GOT3 (cell line): ENCODE data around the gene ZNF326.
"Not testable (repeated sequence)": the region's sequence is repeated elsewhere in the genome, so short reads cannot be mapped to it uniquely, and the experiment has no call there.

Source experiments
- DNase-seq: peaks from one replicate; lab custom pipeline; 2025; ENCODE audit warnings: mixed read lengths; lab: John Stamatoyannopoulos, UW

Gene ZNF326

DNA sequence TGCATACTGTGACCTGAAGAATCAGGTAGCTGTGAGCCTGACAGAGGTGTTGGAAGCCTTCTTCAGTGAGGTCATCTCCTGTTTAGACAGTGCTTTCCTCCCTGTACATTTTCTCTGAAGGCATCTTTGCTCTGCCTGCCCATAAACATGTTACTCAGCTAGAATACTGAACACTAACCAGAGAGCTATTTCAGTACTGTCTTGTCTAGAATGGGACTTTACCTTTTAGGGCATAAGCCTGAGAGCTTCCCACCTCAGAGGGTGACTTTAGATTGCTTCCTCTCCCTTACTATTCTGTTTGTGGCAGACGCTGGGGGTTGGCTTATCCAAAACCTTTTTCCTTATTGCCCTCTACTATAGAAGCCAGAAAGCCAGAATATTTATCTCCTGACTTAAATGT lies 23.3 kb upstream of the ZNF326 start:
- no peak for DNase-seq

DNA sequence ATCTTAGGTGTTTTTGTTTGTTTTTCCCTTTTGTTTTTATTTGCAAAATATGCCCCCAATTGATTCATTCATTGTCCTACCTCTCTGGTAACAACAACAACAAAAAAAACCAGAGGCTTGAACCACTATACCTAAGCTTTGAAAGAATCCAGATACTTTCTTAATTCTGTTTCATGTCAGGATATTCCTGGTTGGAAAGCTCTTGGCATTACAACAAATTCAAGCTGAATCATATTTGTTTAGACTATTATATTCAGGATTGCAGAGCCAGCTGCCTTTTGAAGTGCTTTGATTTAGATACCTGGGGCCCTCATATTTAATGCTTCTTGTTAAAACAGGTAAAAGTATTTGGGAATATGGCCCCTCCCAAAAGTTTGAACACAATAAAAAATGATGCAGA lies 22.9 kb upstream of the ZNF326 start:
- no peak for DNase-seq

DNA sequence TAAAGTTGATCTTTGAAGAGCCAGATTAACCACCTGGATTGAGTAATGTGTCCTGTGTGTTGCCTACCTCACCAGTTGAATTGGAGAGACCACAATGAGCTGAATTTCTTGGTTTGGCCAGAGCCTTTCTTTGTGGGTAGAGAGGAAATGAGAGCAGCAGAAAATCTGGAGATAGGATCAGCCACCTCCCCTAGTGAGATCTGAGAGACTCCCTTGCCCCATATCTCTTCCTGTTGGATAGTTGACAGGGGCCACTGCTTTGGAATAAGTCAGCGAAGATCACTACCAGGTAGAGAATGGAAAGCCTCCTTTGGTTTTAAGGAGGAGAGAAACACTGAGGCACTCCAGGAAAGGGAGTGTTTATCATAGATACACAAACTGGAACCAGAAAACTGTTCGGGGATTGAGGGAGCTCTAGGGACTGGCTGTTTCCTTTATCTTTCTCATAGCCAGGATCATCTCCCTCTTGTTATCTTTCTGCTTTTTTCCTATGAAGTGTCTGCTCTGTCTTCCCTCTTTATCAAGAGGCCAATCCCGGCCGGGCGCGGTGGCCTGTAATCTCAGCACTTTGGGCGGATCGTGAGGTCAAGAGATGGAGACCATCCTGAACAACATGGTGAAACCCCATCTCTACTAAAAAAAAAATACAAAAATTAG lies 21.3 kb upstream of the ZNF326 start:
- no peak for DNase-seq

DNA sequence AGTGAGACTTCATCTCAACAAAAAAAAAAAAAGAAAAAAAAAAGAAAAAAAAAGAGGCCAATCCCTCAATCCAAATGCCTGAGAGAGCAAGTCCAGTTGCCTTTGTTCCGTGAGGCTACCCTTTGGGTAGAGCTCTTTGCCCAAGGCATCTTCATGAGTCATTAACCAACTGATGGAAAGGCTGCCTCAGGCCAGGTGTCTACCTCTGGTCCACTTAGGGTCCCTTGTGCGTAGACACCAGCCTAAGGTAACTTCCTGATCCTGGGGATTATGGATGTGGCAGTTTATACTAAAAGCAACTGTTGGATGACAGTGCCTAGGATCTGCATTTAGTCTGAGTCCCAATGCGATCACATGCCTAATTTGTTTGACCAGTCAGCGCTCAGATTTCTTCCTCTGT lies 20.7 kb upstream of the ZNF326 start:
- no peak for DNase-seq

DNA sequence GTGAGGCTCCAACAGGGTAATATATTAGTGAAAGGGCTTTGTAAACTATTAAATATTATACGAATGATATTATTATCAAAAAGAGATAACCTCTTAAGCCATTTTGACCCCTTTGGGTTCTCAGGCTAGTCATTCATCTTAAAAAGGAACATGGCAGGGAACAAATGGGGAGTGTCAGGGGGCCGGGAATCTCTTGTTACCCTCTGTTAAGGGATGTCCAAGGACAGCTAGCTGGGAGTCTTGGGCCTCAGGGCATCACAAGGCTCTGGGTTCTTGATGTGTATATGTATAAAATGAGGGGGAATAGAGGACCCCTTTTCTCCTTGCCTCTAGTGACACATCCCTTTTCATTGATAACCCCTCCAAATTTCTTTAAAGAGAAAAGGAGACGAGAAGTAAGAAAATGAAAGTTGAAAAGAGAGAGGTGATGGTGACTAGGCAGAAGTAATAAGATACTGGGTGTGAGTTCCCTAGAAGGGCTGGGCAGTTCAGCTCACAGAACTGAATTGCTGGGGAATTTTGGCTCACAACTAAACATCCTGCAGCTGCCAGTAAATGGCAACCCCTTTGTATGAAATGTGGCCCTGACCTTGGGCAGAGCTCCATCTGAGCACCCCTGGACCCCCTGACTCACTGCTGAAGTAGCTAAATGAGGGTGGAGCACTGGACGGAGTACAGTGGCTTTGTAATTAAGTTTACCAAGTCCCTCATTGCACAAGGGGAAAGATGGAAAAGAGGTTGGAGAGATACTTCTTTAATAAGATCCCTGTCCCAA lies 20.0 kb upstream of the ZNF326 start:
- no peak for DNase-seq

DNA sequence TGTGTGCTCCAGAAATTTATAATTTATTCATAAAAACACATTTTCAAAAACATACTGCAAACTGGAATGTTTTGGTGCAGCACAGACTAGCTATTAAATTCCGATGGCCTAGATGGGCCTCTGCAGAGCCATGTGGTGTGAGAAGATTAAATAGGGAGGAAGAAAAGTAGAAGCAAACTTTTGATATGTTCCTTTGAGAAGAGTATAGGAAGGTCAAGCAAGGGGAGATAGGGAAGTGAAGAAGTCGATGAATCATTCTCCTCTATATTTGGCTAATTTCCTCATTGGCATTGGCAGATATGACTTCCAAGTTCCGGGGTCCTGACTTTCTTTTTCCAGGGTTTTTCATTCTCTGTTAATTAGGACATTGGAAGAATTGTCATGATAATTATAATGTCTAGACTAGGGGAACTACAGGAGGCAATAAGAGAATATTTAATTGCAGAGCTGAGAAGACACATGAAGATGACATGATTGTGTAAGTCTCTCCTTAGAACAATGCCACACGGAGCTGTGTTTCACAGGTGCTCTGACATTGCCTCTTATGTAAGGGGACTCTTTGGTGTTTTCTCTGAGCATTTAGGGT lies 19.3 kb upstream of the ZNF326 start:
- DNase-seq, result no peak

DNA sequence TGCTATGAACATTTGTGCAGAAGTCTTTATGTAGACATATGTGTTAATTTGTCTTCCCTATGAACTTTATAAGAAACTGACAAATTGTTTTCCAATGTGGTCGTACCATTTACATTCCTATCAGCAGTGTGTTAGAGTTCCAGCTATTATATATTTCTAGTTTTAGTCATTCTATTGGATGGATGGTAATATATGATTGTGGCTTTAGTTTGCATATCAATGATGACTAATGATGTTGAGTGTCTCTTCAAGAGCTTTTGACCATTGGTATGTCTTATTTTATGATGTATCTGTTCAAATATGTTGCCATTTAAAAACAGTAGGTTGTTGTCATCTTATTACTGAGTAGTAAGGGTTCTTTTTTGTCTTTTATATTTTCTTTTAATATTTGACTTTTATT lies 16.2 kb upstream of the ZNF326 start:
- no peak for DNase-seq

DNA sequence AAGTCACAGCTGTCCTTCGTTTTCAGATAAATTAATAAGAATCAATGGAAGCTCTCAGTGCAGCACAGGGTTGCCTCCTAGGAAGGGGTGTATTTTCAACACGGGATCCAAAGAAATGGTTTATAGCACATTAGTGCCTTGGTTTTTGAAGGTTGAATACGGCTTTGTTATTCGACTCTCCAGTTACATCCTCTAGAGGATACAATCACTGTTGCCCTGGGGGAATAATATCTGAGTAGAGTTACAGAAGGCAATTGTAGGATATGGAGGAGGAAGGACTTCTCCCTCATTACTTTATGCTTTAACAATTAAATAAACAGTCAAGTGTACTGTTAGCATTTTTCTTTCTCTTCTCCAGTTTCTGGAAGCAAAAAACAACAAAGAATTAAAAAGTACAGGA lies 14.3 kb upstream of the ZNF326 start:
- no peak for DNase-seq

DNA sequence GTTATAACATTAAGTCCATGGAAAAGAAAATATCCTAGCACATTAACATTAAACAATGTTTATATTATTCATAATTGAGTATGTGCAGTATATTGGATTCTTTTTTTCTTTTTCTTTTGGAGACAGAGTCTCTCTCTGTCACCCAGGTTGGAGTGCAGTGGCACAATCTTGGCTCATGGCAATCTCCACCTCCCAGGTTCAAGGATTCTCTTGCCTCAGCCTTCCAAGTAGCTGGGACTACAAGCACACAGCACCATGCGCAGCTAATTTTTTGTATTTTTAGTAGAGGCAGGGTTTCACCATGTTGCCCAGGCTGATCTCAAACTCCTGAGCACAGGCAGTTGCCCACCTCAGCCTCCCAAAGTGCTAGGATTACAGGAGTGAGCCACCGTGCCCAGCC lies 12.1 kb upstream of the ZNF326 start:
- not testable (repeated sequence) for DNase-seq

DNA sequence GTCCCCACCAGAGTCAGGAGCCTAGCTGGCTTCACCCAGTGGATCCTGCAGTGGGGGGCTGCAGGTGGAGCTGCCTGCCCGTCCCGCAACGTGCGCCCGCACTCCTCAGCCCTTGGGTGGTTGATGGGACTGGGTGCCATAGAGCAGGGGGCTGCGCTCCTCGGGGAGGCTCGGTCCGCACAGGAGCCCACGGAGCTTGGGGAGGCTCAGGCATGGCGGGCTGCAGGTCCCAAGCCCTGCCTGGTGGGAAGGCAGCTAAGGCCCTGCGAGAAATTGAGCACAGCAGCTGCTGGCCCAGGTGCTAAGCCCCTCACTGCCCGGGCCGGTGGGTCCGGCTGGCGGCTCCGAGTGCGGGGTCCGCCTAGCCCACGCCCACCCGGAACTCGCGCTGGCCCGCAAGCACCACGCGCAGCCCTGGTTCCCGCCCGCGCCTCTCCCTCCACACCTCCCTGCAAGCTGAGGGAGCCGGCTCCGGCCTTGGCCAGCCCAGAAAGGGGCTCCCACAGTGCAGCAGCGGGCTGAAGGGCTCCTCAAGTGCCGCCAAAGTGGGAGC lies 10.3 kb upstream of the ZNF326 start:
- DNase-seq, result not testable (repeated sequence)

DNA sequence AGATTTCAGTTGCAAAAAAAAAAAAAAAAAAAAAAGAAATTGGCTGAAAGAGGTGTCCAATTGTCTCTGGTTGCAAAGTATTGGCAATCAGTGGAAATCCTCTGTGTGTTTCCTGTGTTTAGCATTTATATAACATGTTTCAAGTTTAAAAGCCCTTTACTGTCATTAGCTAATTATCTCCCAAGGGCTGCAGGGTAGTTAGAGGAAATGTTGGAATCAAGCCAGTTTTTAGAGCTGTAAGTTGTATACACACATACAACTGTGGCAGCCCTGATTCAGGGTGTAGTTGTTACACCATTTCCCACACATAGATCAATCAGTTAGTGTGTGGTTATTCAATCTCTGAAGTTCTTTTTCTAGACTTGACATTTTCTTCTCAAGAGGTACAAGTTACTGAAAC lies 8.9 kb upstream of the ZNF326 start:
- no peak for DNase-seq

DNA sequence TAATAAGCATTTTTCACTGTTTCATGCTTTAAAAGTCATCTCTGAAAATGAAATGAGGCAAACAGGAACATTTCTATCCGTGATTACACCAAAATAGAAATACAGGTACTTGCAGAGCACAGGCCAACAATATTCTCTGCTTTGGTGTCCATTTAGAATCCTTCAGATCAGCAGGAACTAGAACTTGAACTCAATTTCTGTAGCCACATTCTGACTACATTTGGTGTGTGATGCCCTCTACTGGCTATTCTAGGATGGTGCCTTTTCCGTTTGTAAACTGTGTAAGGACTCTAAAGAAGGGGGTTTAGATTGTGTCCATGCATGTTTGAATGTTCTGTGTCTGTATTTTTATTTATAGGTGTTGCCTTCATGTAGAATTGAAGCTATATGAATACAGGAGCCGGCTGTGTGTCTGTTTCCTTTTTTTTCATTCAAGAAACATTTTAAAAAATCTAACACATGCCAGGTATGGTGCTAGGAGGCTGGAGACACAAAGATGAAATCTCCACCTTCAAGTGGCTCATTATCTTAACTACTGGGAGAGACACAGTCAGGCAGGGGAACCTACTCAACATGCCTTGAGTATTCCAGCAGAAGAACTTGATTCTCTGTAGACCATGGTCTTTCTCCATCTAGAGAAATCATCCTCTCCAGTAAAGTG lies 7.6 kb upstream of the ZNF326 start:
- DNase-seq, result no peak

DNA sequence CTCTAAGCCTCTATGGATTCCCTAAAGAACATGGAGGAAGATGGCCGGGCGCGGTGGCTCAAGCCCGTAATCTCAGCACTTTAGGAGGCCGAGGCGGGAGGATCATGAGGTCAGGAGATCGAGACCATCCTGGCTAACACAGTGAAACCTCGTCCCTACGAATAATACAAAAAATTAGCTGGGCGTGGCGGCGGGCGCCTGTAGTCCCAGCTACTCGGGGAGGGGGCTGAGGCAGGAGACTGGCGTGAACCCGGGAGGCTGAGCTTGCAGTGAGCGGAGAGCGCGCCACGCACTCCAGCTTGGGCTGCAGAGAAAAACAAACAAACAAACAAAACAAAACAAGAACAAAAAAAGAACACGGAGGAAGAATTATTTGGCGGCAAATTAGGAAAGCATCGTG lies 5.8 kb upstream of the ZNF326 start:
- DNase-seq, result no peak

DNA sequence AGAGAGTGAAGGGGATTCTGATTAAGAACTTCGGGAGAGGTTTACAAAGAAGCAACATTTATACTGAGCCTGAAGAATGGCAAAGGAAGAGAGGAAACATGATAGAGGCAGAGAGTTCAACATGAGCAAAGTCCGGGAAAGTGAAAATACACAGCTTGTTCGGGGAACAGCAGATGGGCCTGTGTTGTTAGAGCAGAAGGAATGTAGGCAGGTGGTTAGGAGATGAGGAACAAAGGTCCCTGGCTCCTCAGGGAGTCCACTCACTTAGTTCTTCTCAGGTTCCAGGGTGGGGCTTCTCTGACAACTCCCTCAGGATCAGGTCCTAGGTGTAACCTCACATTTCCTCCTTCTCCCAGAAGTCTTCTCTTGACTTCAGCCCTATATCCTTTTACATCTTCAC lies 5.1 kb upstream of the ZNF326 start:
- no peak for DNase-seq

DNA sequence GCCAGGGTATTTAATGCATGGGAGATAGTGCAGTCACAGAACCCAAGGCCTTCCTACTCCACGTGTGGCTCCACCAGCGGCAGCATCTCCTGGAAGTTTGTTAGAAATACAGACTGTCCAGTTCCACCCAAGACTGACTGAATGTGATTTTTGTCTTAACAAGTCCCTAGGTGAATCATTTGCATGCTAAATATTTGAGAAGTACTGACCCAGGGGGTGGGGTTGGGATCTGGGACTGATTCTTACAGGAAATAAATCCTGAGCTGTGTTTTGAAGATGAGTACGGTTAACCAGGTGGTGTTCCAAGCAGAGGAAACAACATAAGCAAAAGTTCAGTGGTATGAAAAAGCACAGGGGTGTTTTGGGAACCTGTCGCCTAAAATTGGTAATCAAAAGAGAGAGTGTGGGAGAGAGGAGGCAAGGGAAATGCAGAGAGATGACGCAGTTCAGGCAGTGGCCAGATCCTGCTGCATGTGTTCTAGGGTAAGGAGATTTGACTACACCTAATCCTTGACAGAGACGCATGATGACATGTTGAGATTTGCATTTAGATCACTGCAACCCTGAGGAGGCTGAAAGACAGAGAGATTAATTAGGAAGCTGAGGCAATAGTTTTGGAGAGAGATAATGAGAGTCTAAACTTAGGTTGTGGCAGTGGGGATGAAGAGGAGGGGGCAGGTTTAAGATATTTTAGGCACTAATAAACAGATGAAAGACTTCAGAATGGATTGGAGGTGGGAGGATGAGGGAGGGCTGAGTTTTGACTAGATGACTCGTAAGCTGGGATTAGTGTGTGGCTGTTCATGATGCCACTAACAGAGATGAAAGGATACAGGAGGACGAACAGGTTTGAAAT lies 3.7 kb upstream of the ZNF326 start:
- no peak for DNase-seq

DNA sequence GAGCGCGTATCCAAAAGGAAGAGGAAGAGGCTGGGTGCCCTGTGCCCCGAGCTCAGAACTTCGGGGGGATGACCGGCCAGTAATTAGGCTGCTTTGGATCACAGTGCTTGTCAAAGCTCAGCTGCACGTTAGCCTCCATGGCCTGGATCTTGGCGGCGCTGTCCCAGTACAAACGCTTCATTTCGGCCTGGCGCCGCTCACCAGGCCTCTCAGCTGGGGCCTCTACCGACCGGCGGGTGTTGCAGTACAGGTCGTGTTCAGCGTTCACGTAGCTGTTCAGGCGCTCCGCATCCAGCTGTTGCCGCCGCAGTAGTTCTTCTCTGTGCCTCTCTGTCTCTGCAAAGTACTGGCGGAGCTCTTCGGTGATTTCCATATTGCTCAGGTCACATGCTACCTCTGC lies 1.4 kb upstream of the ZNF326 start:
- no peak for DNase-seq

DNA sequence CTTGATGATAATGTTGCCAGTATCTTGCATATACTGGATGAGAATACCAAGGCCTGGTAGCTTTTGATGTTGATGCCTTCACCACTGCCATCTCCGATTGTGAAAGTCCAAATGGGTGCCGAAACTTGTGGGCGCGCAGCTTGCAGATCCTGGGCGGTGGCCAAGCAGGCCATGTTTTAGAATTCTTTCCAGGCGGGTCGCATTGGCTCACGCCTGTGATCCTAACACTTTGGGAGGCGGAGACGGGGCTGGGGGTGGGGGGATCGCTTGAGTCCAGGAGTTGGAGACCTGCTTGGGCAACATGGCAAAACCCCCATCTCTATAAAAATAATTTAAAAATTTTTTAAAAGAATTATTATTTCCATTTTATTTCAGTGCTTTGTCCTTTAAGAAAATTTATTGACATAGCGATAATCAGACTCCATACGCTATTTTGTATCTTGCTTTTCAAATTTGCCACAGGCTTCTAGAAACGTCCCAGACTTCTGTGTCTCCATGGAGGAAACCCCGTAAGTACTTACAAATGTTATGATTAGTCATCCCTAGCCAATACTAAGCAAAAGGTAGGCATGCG lies 592 bp upstream of the ZNF326 start:
- DNase-seq, result no peak

DNA sequence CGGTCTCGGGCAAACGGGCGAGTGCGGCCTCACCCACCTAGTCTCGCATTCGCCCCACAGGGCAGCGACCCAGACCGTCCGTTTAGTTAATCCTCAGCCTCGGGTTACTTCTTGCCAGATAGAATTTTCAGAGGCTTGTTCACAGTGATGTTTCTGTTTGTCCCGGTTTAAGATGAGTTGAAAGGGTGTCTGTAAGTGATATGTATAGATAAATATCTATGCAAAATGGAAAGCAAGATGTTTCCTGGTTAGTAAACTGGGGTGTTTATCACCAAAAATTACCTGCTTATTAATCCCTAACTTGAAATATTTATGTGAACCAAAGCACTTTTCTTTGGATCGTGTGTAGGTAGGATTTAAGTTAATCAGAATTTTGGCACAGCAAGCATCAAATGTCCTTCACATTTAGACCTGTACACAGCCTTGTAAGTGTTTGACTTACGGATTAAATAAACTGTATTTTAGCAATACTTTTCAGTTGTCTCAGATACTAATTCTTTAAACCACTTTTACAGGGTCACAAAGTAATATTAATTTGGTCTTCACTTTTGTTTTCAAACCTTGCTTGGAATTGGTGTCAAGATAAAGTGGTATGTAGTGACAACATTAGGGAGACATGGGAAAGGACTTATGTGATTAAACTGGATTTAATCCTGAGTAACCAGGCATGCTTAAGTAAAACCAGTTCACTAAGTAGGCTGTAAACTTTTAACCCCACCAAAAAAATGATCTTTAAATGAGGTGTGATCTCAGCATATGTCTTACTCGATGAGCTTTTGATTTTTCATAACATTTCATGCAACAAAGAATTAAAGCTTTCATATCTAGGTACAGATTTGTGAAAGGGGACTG lies 914 bp downstream of the ZNF326 start:
- no peak for DNase-seq

DNA sequence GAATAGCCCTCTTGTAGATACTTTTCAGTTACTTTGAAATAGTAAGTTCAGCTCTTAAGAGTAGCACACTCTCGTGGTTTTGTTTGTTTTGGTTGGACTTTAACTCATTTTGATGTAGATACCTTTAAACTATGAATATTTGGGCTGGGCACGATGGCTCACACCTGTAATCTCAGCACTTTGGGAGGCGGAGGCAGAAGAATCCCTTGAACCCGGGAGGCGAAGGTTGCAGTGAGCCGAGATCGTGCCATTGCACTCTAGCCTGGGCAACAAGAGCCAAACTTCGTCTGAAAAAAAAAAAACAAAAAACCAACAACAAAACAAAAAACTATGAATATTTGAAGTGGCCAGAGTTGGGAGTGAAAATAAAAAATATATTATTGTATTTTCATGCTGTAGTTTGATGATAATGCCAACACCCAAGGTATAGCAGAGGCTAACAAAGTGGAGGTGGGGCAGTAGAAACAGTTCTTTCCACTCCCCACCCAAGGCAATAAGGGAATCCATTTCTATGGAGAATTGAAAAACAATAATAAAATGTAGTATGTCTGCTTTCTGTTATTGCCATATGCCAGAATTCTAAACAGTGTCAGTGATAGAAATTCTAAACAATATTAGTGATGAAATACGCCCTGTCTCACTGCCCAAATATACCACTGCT lies 1.7 kb downstream of the ZNF326 start:
- DNase-seq, result no peak

DNA sequence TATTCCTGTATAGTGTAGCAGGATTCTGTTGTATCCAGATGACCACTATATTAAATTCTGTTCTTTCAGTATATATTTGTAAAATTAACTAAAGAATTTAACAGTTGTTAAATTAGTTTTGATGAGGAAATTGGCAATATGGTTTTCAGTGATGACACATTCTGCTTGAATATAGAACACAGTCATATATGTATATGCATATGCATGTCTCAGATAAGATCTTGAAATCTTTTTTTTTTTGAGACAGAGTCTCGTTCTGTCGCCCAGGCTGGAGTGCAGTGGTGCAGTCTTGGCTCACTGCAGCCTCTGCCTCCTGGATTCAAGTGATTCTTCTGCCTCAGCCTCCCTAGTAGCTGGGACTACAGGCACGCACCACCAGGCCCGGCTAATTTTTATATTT lies 2.2 kb downstream of the ZNF326 start:
- DNase-seq, result not testable (repeated sequence)
